Hepatocyte (in vitro differentiated cells): ENCODE data around the gene GRAMD1A.

Source experiments
- EZH2 ChIP-seq: fragments of 200-600 bp; sonication (generic); IDR thresholded peaks from 2 replicates; pipeline ENCODE4 v1.6.1; 2016; ENCODE audit warnings: antibody characterized with exemption, mild to moderate bottlenecking, borderline replicate concordance
- TF ChIP-seq, protein P1 (sequence below): fragments of 200-600 bp; sonication (generic); IDR thresholded peaks from 2 replicates; pipeline ENCODE4 v1.5.1; 2016; ENCODE audit warnings: antibody characterized with exemption, mild to moderate bottlenecking; ENCODE audit not compliant: poor library complexity

DNA sequence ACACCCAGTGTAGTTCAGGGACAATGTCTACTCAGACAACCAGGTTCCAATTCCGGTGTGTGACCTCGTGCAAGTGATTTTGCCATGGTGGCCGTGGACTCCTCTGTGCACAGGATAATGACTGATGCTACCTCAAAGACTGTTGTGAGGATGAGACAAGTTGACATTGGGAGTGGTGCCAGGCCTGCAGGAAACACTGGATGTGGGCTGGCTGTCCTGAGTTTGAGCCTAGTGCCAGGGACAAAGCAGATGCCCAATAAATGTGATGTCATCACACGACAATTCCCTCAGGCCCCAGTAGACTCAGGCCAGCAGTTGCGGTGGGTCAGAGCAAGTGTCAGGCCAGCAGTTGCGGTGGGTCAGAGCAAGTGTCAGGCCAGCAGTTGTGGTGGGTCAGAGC, 24.0 kb downstream of the GRAMD1A start:
- no peak for TF ChIP-seq EZH2
- TF ChIP-seq, protein P1, sequence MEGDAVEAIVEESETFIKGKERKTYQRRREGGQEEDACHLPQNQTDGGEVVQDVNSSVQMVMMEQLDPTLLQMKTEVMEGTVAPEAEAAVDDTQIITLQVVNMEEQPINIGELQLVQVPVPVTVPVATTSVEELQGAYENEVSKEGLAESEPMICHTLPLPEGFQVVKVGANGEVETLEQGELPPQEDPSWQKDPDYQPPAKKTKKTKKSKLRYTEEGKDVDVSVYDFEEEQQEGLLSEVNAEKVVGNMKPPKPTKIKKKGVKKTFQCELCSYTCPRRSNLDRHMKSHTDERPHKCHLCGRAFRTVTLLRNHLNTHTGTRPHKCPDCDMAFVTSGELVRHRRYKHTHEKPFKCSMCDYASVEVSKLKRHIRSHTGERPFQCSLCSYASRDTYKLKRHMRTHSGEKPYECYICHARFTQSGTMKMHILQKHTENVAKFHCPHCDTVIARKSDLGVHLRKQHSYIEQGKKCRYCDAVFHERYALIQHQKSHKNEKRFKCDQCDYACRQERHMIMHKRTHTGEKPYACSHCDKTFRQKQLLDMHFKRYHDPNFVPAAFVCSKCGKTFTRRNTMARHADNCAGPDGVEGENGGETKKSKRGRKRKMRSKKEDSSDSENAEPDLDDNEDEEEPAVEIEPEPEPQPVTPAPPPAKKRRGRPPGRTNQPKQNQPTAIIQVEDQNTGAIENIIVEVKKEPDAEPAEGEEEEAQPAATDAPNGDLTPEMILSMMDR = no peak
